ENCODE measurements around the gene PHLDB1.

DNA sequence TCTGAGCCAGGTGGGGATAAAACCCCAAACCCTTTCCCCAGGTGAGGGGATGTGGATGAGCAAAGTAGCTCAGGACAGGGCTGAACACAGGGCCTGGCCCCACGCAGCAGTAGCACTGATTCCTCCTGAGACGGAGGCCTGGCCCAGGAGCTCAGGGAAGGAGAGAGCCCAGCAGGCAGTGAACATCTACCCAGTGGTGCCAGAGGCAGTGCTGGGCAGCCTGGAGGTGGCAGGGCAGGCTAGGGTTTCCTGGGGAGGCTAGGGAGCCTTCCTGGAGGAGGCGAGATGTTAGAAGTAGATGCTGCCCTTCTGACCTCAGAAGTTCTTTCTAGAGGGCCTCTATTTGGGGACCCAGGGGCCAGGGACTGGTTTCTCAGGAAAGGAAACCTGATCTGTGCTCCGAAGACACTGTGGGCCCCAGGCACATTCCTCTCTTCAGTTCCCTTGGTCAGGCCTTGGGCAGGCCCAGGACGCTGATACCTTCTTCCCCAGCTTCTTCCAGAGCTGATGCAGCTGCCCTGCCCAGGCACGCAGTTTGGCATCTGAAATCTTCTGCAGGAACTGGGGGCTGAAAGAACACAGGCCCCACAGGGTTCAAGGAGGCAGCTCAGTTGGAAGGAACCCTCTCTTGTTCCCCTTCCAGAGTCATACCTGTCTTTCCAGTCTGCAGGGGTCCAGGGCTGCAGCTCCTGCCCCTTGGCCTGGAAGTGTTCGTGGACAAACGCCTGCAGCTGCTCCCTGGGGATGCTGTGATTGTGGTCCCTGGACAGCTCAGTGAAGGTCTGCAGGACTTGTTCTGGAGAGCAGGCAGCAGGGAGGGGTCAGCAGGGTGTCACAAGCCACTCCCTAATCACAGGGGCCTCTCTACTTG is 55.2 kb downstream of the PHLDB1 start:
- TF ChIP-seq, protein P1, sequence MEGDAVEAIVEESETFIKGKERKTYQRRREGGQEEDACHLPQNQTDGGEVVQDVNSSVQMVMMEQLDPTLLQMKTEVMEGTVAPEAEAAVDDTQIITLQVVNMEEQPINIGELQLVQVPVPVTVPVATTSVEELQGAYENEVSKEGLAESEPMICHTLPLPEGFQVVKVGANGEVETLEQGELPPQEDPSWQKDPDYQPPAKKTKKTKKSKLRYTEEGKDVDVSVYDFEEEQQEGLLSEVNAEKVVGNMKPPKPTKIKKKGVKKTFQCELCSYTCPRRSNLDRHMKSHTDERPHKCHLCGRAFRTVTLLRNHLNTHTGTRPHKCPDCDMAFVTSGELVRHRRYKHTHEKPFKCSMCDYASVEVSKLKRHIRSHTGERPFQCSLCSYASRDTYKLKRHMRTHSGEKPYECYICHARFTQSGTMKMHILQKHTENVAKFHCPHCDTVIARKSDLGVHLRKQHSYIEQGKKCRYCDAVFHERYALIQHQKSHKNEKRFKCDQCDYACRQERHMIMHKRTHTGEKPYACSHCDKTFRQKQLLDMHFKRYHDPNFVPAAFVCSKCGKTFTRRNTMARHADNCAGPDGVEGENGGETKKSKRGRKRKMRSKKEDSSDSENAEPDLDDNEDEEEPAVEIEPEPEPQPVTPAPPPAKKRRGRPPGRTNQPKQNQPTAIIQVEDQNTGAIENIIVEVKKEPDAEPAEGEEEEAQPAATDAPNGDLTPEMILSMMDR (IDR thresholded peaks at IDR 0.05; ENCODE audit: low read length) = no peak
- TF ChIP-seq EZH2 (IDR thresholded peaks at IDR 0.05; ENCODE audit: borderline replicate concordance, low read length) = no peak

Data from OCI-LY1 (cell line).